GM18520 (cell line): ENCODE measurements around the gene PAPPA2.
A peak's percentile ranks its signal among the peaks of the same experiment; 100 is the strongest.

Experiments
- ATAC-seq: cut with Tn5 transposase; IDR thresholded peaks from one replicate; pipeline ENCODE4 v1.9.1; 2021; ENCODE audit not compliant: unreplicated experiment

The PAPPA2 gene

DNA sequence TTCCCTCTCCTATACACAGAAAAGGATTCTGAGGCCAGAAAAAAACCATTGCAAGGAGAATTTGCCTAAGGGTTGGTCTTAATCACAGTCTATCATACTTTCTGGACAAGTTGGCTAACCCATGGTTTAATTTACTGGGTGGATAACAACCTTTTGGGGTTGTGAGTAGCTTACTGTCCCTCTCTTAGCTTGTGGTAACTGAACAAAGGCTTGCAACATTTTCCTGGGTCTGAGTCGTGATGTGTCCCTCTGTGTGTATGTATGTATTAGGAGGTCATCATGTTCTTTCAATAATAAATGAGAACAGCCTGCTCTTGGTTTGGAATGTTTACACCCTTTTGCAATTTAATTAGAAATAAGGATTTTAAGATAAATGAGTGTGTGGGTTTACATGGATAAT, 36.7 kb downstream of the PAPPA2 start:
- no peak for ATAC-seq

DNA sequence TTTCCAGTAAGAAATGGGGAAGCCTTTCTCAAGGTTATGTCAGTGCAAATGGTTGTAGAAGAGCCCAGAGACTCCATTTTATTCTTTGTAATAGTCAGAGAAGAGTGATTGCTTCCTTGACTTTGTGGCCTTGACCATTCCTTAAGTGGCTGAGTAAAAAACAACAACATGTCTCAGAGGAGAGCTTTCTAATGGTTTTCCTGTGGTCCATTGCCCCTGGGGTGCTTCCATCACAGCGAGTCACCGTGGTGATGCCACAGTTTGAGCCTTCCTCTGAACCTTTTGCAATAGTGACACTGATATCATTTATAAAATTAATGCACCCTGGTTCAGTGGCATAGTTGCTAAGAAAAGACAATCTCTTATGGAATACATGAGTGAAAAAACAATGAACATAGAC, 38.6 kb downstream of the PAPPA2 start:
- ATAC-seq: no peak

DNA sequence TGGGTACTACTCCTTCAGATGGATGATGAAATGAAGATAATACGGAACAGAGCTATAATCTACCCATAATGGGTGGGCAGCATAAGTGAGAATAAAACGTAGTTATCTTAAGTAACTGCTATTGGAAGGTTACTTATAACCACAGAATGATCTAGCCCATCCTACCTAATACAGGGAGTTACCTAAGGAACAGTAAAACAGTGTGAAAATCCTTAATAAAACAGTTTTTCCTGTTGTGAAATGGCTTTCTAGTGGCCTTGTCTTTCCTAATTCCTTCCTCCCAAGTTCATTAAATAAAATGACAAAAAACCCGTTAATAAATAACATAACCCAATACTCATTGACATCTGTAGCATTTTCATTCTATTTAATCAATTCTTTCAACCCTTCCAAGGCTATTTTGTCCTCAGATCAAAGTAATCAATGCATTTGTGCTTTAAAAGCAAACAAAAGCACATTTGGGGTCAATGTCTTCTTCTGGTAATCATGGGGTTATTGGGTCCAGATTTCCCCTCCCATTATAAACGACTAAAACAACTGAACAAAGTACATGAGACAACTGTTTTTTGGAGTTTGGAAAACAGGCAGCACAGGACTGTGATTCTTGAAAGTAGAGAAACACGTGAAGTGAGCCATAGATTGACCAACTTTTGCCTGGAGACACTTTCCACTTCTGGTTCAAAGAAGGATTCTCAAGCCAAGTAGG, 42.0 kb downstream of the PAPPA2 start:
- ATAC-seq: no peak

DNA sequence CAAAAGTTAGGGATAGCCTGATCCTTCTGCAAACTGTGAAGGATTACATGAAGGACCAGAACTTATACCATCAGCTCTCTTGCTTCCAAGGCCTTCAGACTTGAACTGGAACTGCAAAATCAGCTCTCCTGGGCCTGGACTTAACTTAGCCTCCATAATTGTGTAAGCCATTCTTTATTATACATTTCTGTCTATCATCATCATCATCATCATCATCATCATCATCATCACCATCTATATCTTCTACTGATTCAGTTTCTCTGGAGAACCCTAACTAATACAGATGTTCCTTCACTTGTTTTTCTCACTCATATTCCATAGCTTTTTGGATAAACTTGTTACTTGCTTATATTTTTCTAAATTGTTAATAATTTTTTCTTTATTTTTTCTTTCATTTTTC, 50.0 kb downstream of the PAPPA2 start:
- ATAC-seq: no peak

DNA sequence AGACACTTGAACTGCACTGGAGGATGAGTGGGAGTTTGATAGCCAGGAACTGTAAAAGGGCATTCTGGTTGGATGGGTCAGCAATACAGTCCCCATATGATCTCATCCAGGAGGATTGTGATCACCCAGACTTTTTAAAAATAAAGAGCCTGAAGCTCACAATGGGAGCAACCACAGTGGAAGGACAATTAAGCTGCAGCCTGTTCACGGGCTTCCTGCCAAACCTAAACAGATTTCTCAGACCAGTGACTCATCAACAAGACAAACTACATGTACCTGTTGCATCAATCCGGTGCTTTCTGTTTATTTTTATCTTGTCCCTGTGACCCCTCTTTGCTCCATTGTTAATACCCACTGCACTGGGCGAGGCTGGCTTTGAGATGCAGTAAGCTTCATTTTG, 52.3 kb downstream of the PAPPA2 start:
- no peak for ATAC-seq

DNA sequence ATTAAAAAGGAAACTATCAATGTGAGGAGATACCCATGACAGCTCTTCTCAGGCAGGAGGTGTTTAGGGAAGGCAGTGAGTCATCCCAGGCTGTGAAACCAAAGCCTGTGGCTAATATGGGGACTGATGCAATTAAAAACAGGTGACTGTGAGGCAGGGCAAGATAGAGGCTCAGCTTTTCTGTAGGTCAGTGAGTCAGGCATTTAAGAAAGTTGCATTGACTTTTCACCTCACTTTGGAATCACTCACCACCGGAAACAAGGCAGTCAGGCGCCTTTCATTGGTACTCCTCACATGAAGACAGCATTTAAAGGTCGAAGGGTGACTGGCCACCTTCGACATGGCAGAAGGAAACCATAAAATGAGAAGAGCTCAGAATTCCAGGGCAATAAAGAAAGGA, 54.5 kb downstream of the PAPPA2 start:
- peak; percentile 87 for ATAC-seq

DNA sequence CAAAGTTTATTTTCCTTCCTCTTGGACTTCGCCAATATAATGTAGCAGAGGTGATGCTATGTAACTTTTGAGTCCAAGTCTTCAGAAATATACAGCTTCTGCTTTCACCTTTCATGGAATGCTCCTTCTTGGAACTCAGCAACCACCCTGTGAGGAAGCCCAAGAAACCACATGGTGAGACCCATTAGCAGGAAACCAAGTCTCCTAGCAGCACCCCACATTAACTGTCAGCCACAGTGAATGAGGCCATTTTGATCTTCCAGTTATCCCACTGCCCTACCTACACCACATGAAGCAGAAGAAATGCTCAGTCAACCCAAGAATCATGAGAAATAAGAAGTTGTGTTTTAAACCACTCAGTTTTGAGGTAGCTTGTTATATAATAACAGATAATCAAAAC, 58.2 kb downstream of the PAPPA2 start:
- no peak for ATAC-seq

DNA sequence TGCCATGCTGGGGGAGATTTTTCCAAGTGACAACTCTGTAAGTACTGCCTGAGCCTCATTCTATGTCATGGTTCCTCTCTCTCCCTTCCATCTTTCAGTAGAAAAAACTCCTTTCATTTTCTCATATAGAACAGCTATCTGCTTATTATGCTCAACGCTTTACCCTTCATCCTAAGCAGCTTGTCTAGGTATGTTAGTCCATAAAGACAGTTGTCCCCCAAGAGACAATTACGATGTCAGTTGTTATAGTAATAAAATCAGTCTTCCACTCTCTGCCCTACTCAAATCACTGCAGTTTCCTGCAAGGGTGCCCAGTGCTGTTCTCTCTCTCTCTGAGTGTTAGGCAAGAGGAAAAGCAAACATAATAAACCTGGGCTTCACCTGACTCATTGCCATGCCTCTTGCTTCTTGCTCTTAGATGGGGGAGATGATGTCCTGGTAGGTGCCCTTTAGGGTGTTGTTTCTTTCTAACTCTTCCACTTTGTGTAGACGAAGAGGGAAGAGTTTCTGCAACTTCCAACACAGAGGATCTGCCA, 59.4 kb downstream of the PAPPA2 start:
- ATAC-seq: no peak

DNA sequence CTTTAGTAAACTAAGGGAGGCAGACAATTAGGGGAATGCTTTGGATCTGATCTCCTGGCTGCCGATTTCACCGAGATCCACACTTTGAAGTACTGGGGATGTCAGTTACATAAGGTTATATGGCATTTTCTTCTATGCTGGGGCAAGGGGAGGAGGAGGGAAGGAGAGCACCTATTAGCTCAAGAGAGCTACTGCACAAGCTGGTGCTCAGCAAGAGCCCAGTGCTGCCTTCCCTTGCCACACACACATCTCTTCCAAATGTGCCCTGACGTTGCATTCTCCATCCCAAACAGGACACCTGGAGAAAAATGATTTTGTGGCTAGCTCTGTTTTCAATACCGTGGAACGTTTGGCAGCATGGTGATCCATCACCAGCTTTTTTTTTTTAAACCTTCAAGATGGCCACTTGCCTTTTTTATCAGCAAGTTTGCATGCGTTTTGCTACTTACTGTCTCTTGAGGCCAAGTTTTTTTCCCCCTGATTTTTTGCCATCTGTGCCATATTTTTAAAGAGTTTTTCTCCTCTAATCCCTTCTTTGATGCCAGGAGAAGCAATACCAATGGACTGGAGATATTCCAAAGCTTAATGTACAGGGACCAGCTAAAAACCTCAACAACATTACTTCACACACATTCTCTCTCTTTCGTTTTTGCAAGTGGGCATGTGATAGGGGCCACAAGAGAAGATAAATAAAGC, 66.6 kb downstream of the PAPPA2 start:
- ATAC-seq: no peak

DNA sequence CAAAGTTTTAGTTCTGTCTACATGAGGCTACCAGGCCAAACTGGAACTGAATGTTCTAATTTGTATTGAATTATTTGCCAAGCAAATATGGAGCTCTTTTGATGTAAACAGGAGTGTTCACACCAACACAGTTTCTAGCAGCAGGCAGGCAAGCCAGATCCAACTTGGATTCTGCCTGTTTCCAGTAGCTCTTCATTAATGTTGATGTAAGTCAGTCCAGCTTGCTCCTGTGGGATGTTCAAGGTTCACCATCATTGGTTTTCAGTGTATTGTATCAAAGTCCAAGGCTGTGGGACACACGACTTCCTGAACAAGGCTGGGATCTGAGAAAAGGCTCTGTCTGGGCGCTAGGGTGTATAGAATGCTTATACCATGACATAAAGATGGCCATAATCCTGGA, 68.1 kb downstream of the PAPPA2 start:
- ATAC-seq: no peak

DNA sequence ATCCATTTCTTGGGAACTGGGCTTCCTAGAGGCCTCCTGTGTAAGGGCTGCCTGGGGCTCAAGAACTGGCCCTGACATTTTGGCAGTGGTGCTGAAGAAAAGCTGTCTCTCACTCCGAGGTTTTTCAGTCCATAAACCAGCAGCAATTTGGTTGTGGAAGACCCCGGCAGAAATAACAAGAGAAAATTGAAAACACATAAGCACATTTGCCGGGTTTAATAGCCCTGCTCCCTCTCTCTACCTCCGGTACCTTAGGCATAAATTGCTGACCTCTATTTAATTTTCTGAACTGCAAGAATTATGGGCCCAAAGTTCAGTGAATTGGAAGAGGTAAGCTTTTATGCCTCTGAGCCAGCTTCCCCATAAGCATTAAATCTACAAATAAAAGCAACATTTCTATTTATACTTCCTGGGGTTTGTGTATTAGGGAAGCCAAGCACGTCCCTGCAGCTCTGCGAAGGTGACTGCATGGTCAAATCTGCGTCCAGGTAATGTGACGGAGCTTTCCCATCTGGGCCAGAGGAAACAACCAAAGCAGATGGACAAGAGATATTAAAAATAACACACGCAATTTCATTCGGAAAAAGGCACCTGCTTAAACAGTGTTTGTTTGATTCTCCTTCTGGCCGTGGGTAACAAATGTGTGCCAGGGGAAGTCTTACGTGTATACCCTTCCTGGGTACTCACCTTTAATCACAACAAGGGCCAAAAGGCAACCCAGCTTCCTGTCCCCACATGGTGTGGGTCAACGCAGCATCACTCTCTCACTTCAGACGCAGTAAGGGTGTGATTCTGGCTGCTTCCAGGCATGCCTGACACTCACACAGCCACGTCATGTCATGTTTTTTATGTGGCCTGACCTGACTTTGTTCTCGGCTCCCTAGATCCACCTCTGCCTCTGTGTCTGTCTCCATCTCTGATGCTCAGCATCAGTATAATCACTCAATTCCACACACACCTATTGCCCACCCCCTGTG, 69.2 kb downstream of the PAPPA2 start:
- no peak for ATAC-seq

DNA sequence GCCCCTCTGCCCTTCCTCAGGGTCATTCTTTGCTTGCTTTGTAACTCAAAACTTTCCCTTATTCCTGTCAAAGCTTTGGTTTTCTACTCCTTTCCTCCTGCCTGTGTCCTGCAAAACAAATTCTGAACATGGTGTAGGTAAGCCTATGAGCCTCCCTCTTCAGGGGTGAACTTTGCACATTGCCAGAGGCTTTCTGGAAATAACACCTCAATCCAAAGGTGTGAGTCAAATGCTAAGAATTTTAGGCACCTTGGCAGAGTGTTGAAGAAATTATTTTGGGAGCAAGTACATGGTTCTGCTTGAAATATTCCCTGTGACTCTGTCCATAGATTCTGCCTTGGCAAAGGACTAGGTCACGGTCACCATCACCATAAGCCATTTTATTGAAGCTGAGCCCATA, 70.0 kb downstream of the PAPPA2 start:
- ATAC-seq: no peak

DNA sequence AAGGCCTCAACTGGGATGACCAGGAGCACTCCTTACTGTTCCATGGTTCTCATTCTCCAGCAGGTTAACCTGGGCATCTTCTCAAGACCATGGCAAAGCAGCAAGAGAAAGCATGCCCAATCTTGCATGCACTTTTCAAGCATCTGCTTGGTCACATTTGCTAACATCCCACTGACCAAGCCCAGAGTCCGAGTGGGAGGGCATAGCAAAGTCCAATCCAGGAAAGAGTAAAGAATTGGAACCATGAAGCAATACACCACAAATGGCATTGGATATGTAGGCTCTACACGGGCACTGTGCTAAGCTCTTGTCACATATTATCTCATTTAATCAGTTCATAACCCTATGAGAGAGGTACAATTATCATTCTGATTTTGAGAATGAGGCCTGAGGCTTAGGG, 73.6 kb downstream of the PAPPA2 start:
- no peak for ATAC-seq

DNA sequence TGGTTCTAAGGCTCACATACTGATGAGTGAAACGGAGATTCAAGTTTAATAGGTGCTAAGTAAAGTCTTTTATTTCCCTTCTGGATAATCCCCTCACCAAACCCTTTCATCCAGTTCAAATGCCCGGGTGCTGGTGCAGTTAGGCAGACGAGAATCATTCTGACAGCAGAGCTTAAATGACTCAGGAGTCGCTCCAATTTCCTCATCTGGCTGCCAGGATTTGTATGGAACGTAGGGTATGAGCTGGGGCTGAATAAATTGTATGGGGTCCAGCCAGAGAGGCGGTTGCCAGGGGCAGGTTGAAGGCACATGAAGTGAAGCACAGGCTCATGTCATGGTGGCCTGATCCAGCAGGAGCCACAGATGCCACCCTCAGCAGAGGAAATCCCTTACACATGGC, 76.0 kb downstream of the PAPPA2 start:
- ATAC-seq: no peak

DNA sequence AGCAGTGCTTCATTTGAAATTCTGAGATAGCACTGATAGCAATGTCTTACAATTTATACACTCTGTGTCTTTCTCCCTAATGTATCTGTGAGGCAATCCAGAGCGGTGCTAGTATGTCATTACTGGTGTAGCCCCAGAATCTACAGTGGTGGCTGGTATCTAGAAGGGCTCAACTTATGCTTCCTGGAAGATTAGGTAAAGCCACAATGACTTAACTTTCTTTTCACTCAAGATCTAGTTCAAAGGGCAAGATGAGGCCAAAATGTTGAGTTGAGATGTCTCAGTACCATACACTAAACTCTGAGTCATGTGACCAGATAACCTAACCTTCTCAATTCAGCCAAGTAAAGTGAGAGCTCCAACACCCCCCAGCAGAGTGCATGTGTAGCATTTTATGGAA, 77.5 kb downstream of the PAPPA2 start:
- no peak for ATAC-seq

DNA sequence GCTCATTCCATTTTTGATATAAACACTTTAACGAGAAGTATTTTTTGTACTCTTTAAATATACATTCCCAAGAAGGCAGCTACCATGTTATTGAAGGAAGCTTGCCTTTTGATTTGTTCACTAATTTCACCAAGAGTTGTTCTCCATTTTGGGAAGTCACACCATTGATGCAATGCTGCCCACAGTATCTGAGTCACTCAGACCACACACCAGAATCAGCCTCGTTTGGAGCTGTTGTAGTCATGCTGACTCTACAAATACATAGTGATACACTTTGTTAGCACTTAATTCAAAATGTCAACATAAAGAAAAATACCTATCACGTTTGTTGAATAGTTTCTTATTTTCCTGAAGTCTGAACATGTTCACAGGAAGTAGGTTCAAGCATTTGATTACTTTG, 78.7 kb downstream of the PAPPA2 start:
- no peak for ATAC-seq

DNA sequence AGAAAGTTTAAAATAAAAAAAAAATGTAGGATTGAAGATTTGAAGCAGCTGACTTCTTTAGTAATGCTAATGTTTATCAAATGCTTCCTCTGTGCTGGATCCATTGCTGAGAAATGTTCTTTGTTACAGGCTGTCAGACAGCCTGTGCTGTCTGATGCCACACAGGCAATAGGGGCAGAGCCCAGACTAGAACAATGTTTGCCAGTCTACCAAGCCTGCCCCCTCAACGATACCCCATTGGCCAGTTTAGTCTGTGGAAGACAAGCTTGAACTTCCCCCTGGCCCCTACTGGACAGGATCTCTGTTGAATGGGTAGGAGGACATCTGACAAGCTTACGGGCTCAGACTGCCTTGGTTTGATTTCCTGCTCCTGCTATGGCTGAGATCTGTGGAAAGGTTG, 79.4 kb downstream of the PAPPA2 start:
- no peak for ATAC-seq

DNA sequence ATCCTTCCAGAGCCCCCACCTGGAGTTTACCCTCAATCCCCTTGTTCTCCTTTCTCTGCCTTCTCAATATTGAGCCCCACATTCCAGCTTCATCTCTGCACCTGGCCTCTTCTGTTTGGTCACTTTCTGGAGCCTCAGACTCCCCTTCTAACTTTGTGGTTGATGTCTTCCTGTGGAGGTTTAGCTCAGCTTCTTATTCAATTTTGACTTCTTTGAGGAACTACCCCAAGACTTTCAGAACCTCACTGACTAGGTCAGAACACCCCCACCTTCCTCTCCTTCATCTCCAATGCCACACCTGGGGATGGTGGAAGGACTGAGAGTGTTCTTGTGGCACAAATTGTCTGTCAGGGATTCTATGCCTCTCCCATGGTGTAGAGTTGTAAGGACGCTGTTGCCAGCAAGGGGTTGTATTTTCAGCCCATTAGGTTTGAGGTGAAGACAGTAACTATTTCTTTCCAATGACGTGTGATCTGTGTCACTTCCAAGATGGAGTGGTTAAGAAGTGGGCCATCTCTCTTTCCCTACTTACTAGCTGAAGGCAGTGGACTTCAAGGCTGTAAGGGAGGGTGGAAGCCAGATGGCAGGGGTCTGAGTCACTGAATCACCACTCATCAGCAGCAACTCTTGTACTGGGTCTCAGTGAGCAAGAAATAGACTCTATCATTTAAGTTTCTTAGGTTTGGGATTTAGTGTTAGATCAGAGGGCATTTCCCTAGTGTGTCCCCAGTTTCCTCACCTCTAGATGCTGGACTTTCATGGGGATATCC, 80.6 kb downstream of the PAPPA2 start:
- ATAC-seq: no peak

DNA sequence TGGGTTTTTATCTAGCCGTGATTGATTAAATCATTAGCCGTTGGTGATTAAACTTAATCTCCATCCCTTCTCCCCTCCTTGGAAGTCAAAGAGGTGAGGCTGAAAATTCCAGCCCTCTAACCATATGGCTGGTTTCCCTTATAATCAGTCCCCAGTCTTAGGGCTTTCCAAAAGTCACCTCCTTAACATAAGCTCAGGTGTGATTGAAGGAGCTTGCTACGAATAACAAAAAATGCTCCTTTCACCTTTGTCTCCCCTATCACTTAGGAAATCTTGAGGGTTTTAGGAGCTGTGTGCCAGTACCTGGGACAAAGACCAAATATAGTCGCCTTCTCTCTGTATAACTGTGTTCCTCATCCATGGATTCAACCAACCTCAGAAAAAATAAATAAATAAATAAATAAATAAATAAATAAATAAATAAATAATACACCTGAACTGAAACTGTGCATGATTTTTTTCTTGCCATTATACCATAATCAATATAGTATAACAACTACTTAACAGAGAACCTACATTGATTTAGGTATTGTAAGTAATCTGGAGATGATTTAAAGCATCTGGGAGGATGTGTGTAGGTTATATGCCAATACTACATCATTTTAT, 82.2 kb downstream of the PAPPA2 start:
- no peak for ATAC-seq

DNA sequence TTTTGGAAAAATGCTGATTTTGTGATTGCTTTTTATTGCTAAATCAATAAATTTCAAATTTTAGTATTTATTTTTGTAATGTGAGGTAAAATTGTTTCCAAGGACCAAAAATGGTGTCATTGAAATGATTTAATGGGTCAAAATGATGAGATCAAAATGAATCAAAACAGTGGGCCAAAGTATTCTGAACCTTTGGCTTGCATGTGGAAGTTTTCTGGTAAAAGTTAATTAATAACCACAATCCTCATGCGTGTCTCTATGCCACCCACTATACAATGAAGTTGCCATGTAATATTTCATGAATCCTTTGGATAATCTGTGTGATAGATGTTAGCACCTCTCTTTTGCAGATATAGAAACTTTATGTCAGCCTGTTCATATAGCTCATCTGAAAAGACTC, 83.8 kb downstream of the PAPPA2 start:
- ATAC-seq: no peak
